Right cardiac atrium (tissue), 5 donors: ENCODE results near the gene AMMECR1. TPM values are rescaled to one million over a fixed set of nuclear protein-coding genes. Genes with fewer than 3 reads are reported as not detected.

Experiments
- ATAC-seq, 2 donors: fragments of 200-7000 bp; cut with Tn5 transposase; one replicate each; pipeline versions ENCODE4 v1.8.0 to v1.9.1; 2020; ENCODE audit warnings: moderate library complexity in 2 of 2, mild to moderate bottlenecking in 1 of 2
- DNase-seq, 3 donors: peaks; one replicate each; pipeline ENCODE4 v3.0.0-alpha.2; 2020
- H3K27ac ChIP-seq: one replicate; pipeline ENCODE4 v1.5.1; 2013; ENCODE audit warnings: mild to moderate bottlenecking, low read length, control low read depth, moderate library complexity
- H3K27me3 ChIP-seq: one replicate; pipeline ENCODE4 v1.6.1; 2013; ENCODE audit not compliant: control insufficient read depth, insufficient read depth
- H3K4me1 ChIP-seq: one replicate; pipeline ENCODE4 v1.6.1; 2013; ENCODE audit warnings: low read length; ENCODE audit not compliant: control insufficient read depth, insufficient read depth
- H3K4me3 ChIP-seq: one replicate; pipeline ENCODE4 v1.5.1; 2013; ENCODE audit warnings: low read length, control low read depth
- H3K9me3 ChIP-seq: one replicate; pipeline ENCODE4 v1.6.1; 2013; ENCODE audit warnings: low read length; ENCODE audit not compliant: control insufficient read depth
- WGBS: extraction: QIAGEN DNeasy Blood & Tissue Kit; methylation state at CpG from one replicate; pipeline ENCODE4 v1.1.7; 2013; 5-methylcytosine and 5-hydroxymethylcytosine counted together
- intact Hi-C, 4 donors: fragments of 100-400 bp; cut with DNase I; formaldehyde crosslinking; loops; one replicate each; pipeline versions ENCODE4 v1.11.0 to v1.14.0; 2022 to 2023
- polyA plus RNA-seq: library from polyadenylated mRNA; stranded (reverse); fragments of 200-250 nt; gene quantifications from one replicate; pipeline ENCODE4 v1.2.3, GENCODE V29; 2013
- total RNA-seq, 4 donors: library from RNA; stranded (reverse); fragmentation: NEBNext Ultra II Directional; extraction: Animal tissue kit (Norgen Biotek cat#: 25700); gene quantifications; one replicate each; pipeline ENCODE4 v1.2.1, GENCODE V29; 2021
- donor health status: healthy with polysubstance abuse.
- donor health status: DM: no; HTN: yes; CAD: no.
- donor health status: DM: no; HTN: no; CAD: no.
- donor health status: DM: no; HTN: yes; CAD: no; lungs with severe emphysema.
- donor health status: DM: yes; HTN: yes; CAD: no.

Gene AMMECR1
- total and polyA plus RNA-seq, 5 donors = 0.77 to 3.1 (median 1.7) TPM

DNA sequence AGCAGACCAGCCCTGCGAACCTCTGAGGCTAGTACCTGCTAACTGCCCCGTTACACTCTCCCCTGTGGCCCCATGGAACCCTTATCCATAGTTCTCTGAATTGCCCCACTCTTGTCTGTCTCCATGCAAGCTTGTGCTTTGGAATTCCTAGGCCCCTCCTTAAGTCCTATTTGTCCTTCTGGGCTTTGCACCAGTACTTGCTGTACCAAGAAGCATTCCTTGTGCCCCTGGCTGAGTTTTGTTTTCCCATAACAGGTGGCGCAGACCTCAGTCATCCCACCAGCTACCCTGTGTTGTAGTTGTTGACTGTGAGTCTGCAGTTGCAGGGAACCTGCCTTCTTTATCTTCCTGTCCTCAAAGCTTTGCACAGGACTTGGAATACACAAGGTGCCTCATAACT is 147.9 kb downstream of the AMMECR1 start:
- WGBS = 92% methylated on average over 3 of the region's 3 CpGs
- Histone ChIP-seq H3K27me3 (no peaks in the 10 kb centered on the region), H3K4me3 (no peak overlapping the region), H3K27ac (no peak overlapping the region), H3K9me3 (no peaks in the 10 kb centered on the region), H3K4me1 (peaks cover 4% of the 10 kb centered on the region)
- no peak for DNase-seq
- intact Hi-C loops = no loop called here
- no peak for ATAC-seq

DNA sequence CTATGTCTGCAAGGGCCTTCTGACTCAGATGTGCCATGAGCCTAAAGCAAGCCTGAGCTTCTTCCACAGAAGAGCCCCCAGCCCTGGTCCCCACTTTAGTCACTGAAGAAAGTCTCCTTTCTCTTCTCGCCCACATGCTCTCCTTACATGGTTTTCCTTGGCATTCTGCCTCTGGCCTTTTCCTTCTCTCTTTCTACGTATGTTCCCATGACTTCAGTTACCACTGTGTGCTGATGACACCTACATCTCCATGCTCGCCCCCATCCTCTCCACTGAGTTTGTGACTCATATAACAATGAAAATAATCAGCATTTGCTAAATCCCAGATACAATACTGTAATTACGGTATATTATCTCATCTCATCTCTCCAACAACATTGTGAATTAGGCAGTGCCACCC is 149.3 kb downstream of the AMMECR1 start:
- H3K27me3 ChIP-seq = no peaks in the 10 kb centered on the region
- H3K9me3 ChIP-seq = no peaks in the 10 kb centered on the region
- no peak overlapping the region for H3K27ac ChIP-seq
- H3K4me3 ChIP-seq = no peak overlapping the region
- WGBS = 72% methylated on average over 4 of the region's 4 CpGs
- peaks cover 4% of the 10 kb centered on the region for H3K4me1 ChIP-seq
- ATAC-seq (no peak), DNase-seq (no peak)
- intact Hi-C loops = loop anchor here in 2 of 4 donors (5.0 to 10.0 kb wide), 2 partner anchors 239 to 676 kb away; no protein-coding TSS in a partner anchor

DNA sequence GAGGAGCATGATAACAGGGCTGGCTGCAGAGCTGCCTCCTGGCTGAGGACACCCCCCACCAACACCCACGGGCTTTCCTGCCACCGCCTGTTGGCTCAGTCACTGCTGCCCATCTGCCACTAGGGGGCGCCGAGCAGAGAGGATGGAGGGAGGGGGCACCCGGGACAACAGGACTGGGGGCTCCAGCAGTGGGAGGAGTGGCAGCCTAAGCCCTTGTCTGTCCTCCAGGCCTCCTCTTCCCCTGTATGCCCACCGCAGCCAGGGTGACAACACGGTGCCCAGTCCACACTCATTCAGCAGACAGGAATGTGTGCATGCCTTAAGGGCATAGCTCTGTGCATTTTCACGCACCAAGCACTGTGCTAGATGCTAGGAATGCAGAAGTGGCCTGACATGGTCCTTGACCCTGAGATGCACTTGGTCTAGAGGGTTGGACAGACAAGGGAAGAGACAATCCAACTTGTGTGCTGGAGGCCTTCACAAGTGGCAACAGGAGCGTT is 149.9 kb downstream of the AMMECR1 start:
- 40% methylated on average over 9 of the region's 9 CpGs for WGBS
- intact Hi-C loops = loop anchor here in 2 of 4 donors (5.0 to 10.0 kb wide), 2 partner anchors 239 to 677 kb away; no protein-coding TSS in a partner anchor
- Histone ChIP-seq H3K27me3 (no peaks in the 10 kb centered on the region), H3K27ac (no peak overlapping the region), H3K9me3 (no peaks in the 10 kb centered on the region), H3K4me3 (no peak overlapping the region), H3K4me1 (peaks cover 1% of the 10 kb centered on the region)
- ATAC-seq (peak in 1 of 2 donors; percentile 48), DNase-seq (peak in 1 of 3 donors; percentile 60)

DNA sequence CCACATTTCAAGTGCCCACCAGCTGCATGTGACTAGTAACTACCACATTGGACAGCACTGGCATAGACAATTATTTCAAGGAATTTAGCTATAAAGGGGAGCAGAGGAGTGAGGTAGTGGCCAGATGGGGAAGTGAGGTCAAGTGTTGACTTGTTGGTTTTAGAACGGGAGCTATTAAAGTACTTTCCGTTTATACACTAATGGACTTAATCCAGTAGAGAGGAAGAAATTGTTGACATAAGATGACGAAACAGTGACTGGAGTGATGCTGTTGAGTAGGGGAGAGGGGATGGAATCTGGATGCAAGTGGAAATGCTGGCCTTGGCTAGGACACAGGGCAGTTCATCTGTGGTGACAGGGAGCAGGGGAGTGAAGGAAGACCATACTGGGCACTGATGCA is 154.4 kb downstream of the AMMECR1 start:
- ATAC-seq = no peak
- 60% methylated on average over 3 of the region's 3 CpGs for WGBS
- H3K27ac ChIP-seq = no peak overlapping the region

DNA sequence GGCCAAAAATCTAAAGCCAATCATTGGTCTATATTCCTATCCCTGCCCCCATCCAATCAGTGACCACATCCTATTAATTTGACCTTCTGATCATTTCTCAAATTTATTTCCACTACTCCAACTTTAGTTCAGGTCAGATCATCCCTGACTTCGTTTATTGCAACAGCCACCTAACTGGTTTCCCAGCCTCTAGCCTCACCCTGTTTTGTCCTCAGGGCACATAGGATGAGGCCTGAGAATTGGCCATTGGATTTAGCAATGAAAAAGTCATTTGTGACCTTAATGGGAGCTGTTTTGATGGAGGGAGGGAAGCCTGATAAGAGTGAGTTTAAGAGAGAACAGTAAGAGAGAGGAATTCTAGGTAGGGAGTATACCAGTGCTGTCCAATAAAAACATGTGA is 155.0 kb downstream of the AMMECR1 start:
- no peaks in the 10 kb centered on the region for H3K4me1 ChIP-seq
- no peaks in the 10 kb centered on the region for H3K9me3 ChIP-seq
- WGBS = 87% methylated on average over 1 of the region's 1 CpG
- no peaks in the 10 kb centered on the region for H3K27me3 ChIP-seq
- DNase-seq = no peak
- no peak for ATAC-seq
- no peak overlapping the region for H3K4me3 ChIP-seq
- no peak overlapping the region for H3K27ac ChIP-seq
- intact Hi-C loops = loop anchor here in 2 of 4 donors (5.0 to 10.0 kb wide), 2 partner anchors 244 to 682 kb away; no protein-coding TSS in a partner anchor

More for the DNA sequence above, 154.4 kb downstream of the AMMECR1 start:
- Histone ChIP-seq H3K4me3 (no peak overlapping the region), H3K27me3 (no peaks in the 10 kb centered on the region), H3K4me1 (peaks cover under 1% of the 10 kb centered on the region), H3K9me3 (no peaks in the 10 kb centered on the region)
- DNase-seq = no peak
- intact Hi-C loops = loop anchor here in 2 of 4 donors (5.0 to 10.0 kb wide), 2 partner anchors 244 to 681 kb away; no protein-coding TSS in a partner anchor

DNA sequence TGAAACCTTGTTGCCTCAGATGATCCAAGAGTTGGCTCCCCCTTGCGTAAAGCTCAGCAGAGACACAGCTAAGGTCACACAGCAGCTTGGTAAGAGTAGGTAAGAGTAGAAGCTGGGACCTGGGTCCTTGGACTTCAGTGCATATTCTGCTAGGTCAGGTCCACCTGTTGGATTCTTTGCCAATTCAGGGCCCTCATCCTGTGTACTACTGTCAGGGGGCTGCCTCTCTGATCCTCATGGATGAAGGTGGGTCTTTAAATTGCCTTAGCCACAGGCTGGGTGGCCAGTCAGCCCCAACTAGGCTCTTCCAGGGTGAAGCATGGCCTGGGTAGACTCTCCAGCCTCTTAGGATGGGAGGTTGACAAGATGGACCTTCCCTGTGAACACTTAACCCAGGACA is 155.8 kb downstream of the AMMECR1 start:
- no peaks in the 10 kb centered on the region for H3K27me3 ChIP-seq
- 94% methylated on average over 1 of the region's 1 CpG for WGBS
- no peaks in the 10 kb centered on the region for H3K9me3 ChIP-seq
- ATAC-seq (no peak), DNase-seq (no peak)
- H3K4me3 ChIP-seq = no peak overlapping the region
- H3K27ac ChIP-seq = no peak overlapping the region
- intact Hi-C loops = loop anchor here in 2 of 4 donors (5.0 to 10.0 kb wide), 2 partner anchors 245 to 683 kb away; no protein-coding TSS in a partner anchor
- H3K4me1 ChIP-seq = no peaks in the 10 kb centered on the region

DNA sequence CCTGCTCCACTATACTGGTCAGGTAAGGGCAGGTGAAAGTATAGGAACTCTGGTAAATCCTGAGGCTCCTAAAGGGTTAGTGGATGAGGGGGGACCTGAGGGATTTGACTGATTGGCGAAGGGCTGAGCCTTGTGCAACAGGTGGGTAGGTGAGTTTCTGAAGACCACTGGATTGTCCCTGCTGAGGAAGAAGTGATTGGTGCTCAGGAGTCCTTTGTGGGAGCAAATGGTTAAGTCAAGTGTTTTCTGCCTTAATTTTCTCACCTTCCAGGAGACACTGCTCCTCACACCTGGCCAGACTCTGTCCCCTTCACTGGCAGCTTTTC is 156.6 kb downstream of the AMMECR1 start:
- H3K9me3 ChIP-seq = no peaks in the 10 kb centered on the region
- WGBS = 100% methylated on average over 1 of the region's 1 CpG
- intact Hi-C loops = loop anchor here in 3 of 4 donors (2.0 to 10.0 kb wide), 3 partner anchors 246 to 683 kb away; no protein-coding TSS in a partner anchor
- H3K4me3 ChIP-seq = no peak overlapping the region
- ATAC-seq (no peak), DNase-seq (no peak)
- H3K27ac ChIP-seq = no peak overlapping the region
- no peaks in the 10 kb centered on the region for H3K27me3 ChIP-seq
- H3K4me1 ChIP-seq = no peaks in the 10 kb centered on the region

DNA sequence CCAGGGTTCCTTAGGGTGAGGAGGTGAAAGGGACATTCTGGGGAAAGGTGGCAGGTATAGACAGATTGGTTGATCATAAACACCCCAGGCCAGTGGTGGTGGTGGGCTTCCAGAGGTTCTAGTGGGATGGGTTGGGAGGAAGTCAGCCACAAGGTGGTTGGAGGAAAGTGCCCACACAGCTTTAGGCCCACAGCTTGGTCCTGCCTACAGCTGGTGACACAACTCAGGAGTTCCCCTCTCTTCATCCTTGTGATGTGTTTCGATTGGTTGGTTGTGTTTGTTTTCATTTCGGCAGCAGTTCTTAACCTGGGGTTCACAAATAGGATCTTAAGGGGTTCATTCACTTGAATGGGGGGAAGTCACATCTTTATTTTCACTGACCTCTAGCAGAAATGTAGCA is 158.0 kb downstream of the AMMECR1 start:
- intact Hi-C loops = loop anchor here in 3 of 4 donors (2.0 to 10.0 kb wide), 3 partner anchors 247 to 685 kb away; no protein-coding TSS in a partner anchor
- no peak for ATAC-seq
- no peak overlapping the region for H3K4me3 ChIP-seq
- H3K27ac ChIP-seq = no peak overlapping the region
- 81% methylated on average over 2 of the region's 2 CpGs for WGBS
- H3K27me3 ChIP-seq = no peaks in the 10 kb centered on the region
- DNase-seq = no peak
- no peaks in the 10 kb centered on the region for H3K9me3 ChIP-seq
- no peaks in the 10 kb centered on the region for H3K4me1 ChIP-seq

DNA sequence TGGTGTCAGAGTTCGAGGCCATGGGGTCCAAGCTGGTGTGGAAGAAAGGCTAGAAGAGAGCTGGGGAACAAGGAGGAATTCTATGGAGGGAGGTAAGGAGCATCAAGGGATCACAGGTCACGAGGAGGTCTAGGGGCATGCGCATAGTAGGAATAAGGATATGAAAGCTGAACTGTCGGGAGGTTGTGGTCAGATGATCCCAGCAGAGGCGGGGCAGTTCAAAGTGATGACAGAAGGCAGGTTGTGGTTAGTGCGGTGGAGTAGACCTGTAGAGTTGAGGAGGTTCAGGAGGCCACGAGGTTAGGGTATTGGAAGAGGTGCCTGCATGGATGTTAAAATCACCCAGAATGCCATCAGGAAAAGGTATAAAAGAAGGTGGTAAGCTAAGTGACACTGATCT is 158.7 kb downstream of the AMMECR1 start:
- Histone ChIP-seq H3K9me3 (no peaks in the 10 kb centered on the region), H3K4me3 (no peak overlapping the region), H3K27ac (no peak overlapping the region), H3K27me3 (no peaks in the 10 kb centered on the region), H3K4me1 (no peaks in the 10 kb centered on the region)
- 86% methylated on average over 7 of the region's 7 CpGs for WGBS
- no peak for DNase-seq
- intact Hi-C loops = no loop called here
- ATAC-seq = no peak

DNA sequence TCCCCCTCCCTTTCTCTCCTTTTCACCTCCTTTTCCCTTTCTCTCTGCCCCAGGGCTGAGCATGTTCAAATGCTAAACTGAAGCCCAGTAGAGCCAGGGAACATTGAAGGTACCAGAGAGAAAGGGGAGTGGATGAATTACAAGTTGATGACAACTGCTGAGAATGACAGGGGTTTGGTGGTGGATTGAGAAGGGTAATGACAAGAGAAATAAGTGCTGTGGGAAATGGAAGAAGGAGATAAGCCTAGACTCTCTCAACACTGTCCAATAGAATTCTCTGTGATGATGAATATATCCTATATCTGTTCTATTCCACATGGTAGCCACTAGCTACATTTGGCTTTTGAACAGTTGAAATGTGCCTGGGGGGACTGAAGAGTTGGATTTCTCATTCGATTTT is 160.4 kb downstream of the AMMECR1 start:
- WGBS = 91% methylated on average over 1 of the region's 1 CpG
- no peaks in the 10 kb centered on the region for H3K4me1 ChIP-seq
- no peaks in the 10 kb centered on the region for H3K27me3 ChIP-seq
- intact Hi-C loops = no loop called here
- ATAC-seq (no peak), DNase-seq (no peak)
- H3K9me3 ChIP-seq = no peaks in the 10 kb centered on the region
- no peak overlapping the region for H3K4me3 ChIP-seq
- H3K27ac ChIP-seq = no peak overlapping the region

DNA sequence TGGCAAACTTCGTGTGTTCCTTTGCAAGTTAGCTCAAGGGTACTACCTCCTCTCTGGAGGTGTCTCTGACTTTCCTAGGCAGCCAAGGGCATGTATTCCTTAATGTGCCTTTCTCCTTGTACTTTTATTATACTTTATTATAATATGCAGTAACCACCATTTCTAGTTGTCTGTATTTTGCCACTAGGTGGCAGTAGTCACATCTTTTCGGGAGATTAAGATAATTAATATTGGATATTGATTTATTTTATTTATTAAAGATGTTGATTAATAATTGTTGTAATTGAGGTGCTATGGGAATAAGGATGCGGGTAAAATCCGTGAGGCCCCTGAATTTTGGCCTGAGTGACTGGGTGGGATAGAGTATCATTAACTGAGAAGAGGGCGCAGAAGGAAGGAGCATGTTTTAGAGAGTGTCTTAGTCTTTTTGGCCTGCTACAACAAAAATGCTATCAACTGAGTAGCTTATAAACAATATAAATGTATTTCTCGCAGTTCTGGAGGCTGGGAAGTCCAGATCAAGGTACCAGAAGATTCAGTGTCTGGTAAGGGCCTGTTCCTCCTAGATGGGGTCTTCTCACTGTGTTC is 161.6 kb downstream of the AMMECR1 start:
- Histone ChIP-seq H3K4me3 (no peak overlapping the region), H3K27me3 (no peaks in the 10 kb centered on the region), H3K27ac (no peak overlapping the region), H3K9me3 (no peaks in the 10 kb centered on the region), H3K4me1 (no peaks in the 10 kb centered on the region)
- DNase-seq = no peak
- 86% methylated on average over 6 of the region's 6 CpGs for WGBS
- no peak for ATAC-seq
- intact Hi-C loops = no loop called here
